ENCODE data around the gene RFX8. TPM values are rescaled to one million over a fixed set of nuclear protein-coding genes. Genes with fewer than 3 reads are reported as not detected.

RFX8 gene
- total RNA-seq, 1 donor from 2014 or later: not detected

DNA sequence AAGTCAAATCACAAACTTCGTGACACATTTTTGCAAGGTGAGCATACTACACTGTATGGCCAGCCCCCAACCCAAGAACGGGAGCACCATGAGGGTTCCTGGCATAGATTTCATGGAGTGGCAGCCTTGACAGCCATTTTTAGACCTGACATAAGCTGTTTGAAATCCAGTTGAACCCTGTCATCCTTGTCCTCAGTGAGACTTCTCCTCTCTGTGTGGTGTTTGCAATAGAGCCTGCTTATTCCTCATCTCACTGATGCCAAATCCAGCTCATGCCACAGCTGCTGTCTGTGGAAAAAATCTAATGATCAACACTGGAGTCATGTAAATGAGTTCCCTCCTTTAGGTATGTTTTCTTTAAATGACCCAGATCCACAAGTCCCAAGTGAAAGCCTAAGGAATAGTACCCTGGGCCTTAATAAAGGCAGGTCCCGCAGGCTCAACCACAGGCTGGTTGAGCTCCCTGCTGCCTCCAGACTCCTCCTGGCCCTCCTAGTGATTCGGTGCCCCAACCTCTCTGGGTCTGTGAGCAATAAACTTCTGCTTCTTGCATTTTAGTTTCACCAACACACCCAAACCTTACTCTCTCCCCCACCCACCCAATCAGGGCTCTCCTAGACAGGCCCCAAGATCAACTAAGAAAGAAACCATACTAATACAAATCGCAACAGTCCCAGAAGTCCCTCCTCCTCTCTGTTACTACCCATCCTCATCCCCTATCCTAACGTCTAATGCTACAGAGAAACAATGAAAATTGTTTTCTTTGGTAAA, 79.2 kb downstream of the RFX8 start:
- Mint-ChIP-seq H3K4me1 (ENCODE audit: low read depth) (no peaks in the 10 kb centered on the region), H3K36me3 (ENCODE audit: insufficient read depth) (no peaks in the 10 kb centered on the region), H3K27ac (peak overlapping the region; percentile 37), H3K27me3 (peaks cover 43% of the 10 kb centered on the region), H3K9me3 (ENCODE audit: low read depth) (no peaks in the 10 kb centered on the region), H3K4me3 (ENCODE audit: low read depth) (no peak overlapping the region)
- TF ChIP-seq, protein P1, sequence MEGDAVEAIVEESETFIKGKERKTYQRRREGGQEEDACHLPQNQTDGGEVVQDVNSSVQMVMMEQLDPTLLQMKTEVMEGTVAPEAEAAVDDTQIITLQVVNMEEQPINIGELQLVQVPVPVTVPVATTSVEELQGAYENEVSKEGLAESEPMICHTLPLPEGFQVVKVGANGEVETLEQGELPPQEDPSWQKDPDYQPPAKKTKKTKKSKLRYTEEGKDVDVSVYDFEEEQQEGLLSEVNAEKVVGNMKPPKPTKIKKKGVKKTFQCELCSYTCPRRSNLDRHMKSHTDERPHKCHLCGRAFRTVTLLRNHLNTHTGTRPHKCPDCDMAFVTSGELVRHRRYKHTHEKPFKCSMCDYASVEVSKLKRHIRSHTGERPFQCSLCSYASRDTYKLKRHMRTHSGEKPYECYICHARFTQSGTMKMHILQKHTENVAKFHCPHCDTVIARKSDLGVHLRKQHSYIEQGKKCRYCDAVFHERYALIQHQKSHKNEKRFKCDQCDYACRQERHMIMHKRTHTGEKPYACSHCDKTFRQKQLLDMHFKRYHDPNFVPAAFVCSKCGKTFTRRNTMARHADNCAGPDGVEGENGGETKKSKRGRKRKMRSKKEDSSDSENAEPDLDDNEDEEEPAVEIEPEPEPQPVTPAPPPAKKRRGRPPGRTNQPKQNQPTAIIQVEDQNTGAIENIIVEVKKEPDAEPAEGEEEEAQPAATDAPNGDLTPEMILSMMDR (IDR thresholded peaks at IDR 0.05; ENCODE audit: unreplicated experiment): no peak
- DNase-seq (ENCODE audit: low spot score, unreplicated experiment): no peak

GRCh38 chr2:101388232-101388631, 86.7 kb downstream of the RFX8 start:
- Mint-ChIP-seq H3K4me3 (ENCODE audit: low read depth) (peak overlapping the region; percentile 6), H3K27me3 (peaks cover 61% of the 10 kb centered on the region), H3K27ac (no peak overlapping the region), H3K36me3 (ENCODE audit: insufficient read depth) (no peaks in the 10 kb centered on the region), H3K9me3 (ENCODE audit: low read depth) (no peaks in the 10 kb centered on the region), H3K4me1 (ENCODE audit: low read depth) (no peaks in the 10 kb centered on the region)
- no peak for DNase-seq (ENCODE audit: low spot score, unreplicated experiment)
- TF ChIP-seq, protein P1 (IDR thresholded peaks at IDR 0.05; ENCODE audit: unreplicated experiment): no peak

GRCh38 chr2:101387151-101387834, 87.6 kb downstream of the RFX8 start, which contains the start of gene CREG2:
TSS of gene CREG2 (minus strand) at chr2:101387503. CDS start at chr2:101387457, 46 bp downstream.
- H3K27me3 Mint-ChIP-seq: peaks cover 68% of the 10 kb centered on the region
- no peak within 1 kb of the TSS for H3K27ac Mint-ChIP-seq

GRCh38 chr2:101386599-101387150, 88.2 kb downstream of the RFX8 start:
- Mint-ChIP-seq H3K27ac (no peak overlapping the region), H3K36me3 (ENCODE audit: insufficient read depth) (no peaks in the 10 kb centered on the region), H3K4me1 (ENCODE audit: low read depth) (no peaks in the 10 kb centered on the region), H3K27me3 (peaks cover 65% of the 10 kb centered on the region), H3K4me3 (ENCODE audit: low read depth) (peak overlapping the region; percentile 70), H3K9me3 (ENCODE audit: low read depth) (no peaks in the 10 kb centered on the region)
- no peak for DNase-seq (ENCODE audit: low spot score, unreplicated experiment)
- TF ChIP-seq, protein P1 (IDR thresholded peaks at IDR 0.05; ENCODE audit: unreplicated experiment): no peak

More at GRCh38 chr2:101387151-101387834, 87.6 kb downstream of the RFX8 start, which contains the start of gene CREG2:
- Mint-ChIP-seq H3K9me3 (ENCODE audit: low read depth) (no peaks in the 10 kb centered on the region), H3K4me3 (ENCODE audit: low read depth) (peak within 1 kb of the TSS; percentile 70), H3K36me3 (ENCODE audit: insufficient read depth) (no peaks in the 10 kb centered on the region), H3K4me1 (ENCODE audit: low read depth) (no peaks in the 10 kb centered on the region)
- TF ChIP-seq, protein P1 (IDR thresholded peaks at IDR 0.05; ENCODE audit: unreplicated experiment): peak; percentile 83
- peak; percentile 73 for DNase-seq (ENCODE audit: low spot score, unreplicated experiment)

GRCh38 chr2:101383016-101383541, 91.8 kb downstream of the RFX8 start:
- Mint-ChIP-seq H3K27me3 (peaks cover 57% of the 10 kb centered on the region), H3K4me1 (ENCODE audit: low read depth) (no peaks in the 10 kb centered on the region), H3K9me3 (ENCODE audit: low read depth) (no peaks in the 10 kb centered on the region), H3K27ac (no peak overlapping the region), H3K4me3 (ENCODE audit: low read depth) (no peak overlapping the region), H3K36me3 (ENCODE audit: insufficient read depth) (no peaks in the 10 kb centered on the region)
- no peak for DNase-seq (ENCODE audit: low spot score, unreplicated experiment)
- TF ChIP-seq, protein P1 (IDR thresholded peaks at IDR 0.05; ENCODE audit: unreplicated experiment): no peak

All from progenitor cell of endocrine pancreas (in vitro differentiated cells).